K562 treated with DMSO at 1 percent for 24 hours (cell line): Measurements from ENCODE around the gene EIF3B. TPM values are rescaled to one million over a fixed set of nuclear protein-coding genes. Genes with fewer than 3 reads are reported as not detected.

Experiments used
- total RNA-seq: library from RNA; unstranded; fragments of 300-600 nt; gene quantifications from 2 replicates; pipeline ENCODE4 v1.2.3, GENCODE V29; 2022; ENCODE audit warnings: low read depth; ENCODE audit not compliant: insufficient read depth

EIF3B gene
- 184 and 189 TPM in 2 replicates for total RNA-seq

GRCh38 chr7:2354186-2354938, at the start of gene EIF3B:
Gene EIF3B (plus strand): TSS chr7:2354827. CDS start chr7:2354922, 95 bp downstream.

GRCh38 chr7:2314209-2314955, 40.2 kb upstream of the EIF3B start, which contains the start of gene SNX8:
Gene SNX8 (minus strand): TSS chr7:2314441. CDS start chr7:2314421, 20 bp downstream.

GRCh38 chr7:2403014-2403717, 48.5 kb downstream of the EIF3B start, which contains the start of gene CHST12:
Gene CHST12 (plus strand): TSS chr7:2403611. CDS start chr7:2432640, 29,029 bp downstream.

Other genes starting within 250 kb of the EIF3B start
- 84.9 and 99.4 TPM in 2 replicates for gene MAD1L1, start 121.9 kb upstream of the EIF3B start, total RNA-seq
- gene MRM2, start 112.6 kb upstream of the EIF3B start, total RNA-seq, result 32.2 and 33.5 TPM in 2 replicates
- gene NUDT1, start 112.6 kb upstream of the EIF3B start, total RNA-seq, result 75.3 and 77.9 TPM in 2 replicates
- 22.9 and 23.1 TPM in 2 replicates for gene SNX8, start 40.4 kb upstream of the EIF3B start, total RNA-seq
- gene CHST12, start 48.8 kb downstream of the EIF3B start, total RNA-seq, result 58.3 and 62.6 TPM in 2 replicates
- not detected in 2 replicates for gene GRIFIN, start 121.6 kb downstream of the EIF3B start, total RNA-seq
- gene LFNG, start 164.9 kb downstream of the EIF3B start, total RNA-seq, result 0.76 and 0.83 TPM in 2 replicates
- 64.4 and 76.4 TPM in 2 replicates for gene BRAT1, start 200.7 kb downstream of the EIF3B start, total RNA-seq
- 8.7 and 11.5 TPM in 2 replicates for gene IQCE, start 204.2 kb downstream of the EIF3B start, total RNA-seq